Measurements from ENCODE around the gene LTC4S. TPM values are rescaled to one million over a fixed set of nuclear protein-coding genes. Genes with fewer than 3 reads are reported as not detected.
"Not testable (repeated sequence)": the region's sequence is repeated elsewhere in the genome, so short reads cannot be mapped to it uniquely, and the experiment has no call there.

Gene LTC4S, protein sequence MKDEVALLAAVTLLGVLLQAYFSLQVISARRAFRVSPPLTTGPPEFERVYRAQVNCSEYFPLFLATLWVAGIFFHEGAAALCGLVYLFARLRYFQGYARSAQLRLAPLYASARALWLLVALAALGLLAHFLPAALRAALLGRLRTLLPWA
- 1 to 10 TPM; 3.8 to 8.8 (median 6.7) TPM for total RNA-seq

- TF ChIP-seq CTCF (IDR thresholded peaks at IDR 0.05) = no peak
- no peak for TF ChIP-seq POLR2AphosphoS5 (IDR thresholded peaks at IDR 0.05)
- no peak for TF ChIP-seq POLR2A (IDR thresholded peaks at IDR 0.05)
- Histone ChIP-seq H3K9me3 (no peaks in the 10 kb centered on the region), H3K27ac (peak within 1 kb of the TSS; percentile 90 to 94), H3K4me3 (peak within 1 kb of the TSS; percentile 58 to 90 (median 71)), H3K4me1 (peaks cover 3 to 17% of the 10 kb centered on the region in 2 donors), H3K36me3 (no peaks in the 10 kb centered on the region), H3K27me3 (no peaks in the 10 kb centered on the region)
- intact Hi-C loops (cut with DNase I; ENCODE audit: low total_unique reads) = no loop called here
- DNase-seq (ENCODE audit: low spot score in 2 of 2) = peak; percentile 69 to 85
These were observed at the start of gene LTC4S for GRCh38 chr5:179793468-179794139. Gene LTC4S, plus strand, starts transcription at chr5:179793986. Its CDS starts 95 bp downstream, at chr5:179794081.

DNA sequence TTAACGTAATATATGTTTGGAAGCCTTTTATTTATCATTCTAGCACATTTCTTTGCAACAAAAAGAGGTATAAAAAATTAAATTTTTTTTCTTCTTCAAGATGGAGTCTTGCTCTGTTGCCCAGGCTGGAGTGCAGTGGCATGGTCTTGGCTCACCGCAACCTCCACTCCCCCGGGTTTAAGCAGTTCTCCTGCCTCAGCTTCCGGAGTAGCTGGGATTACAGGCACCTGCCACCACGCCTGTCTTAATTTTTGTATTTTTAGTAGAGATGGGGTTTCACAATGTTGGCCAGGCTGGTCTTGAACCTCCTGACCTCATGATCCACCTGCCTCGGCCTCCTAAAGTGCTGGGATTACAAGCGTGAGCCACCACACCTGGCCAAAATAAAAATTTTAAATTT, 49.7 kb upstream of the LTC4S start:
- DNase-seq (ENCODE audit: low spot score in 2 of 2); H3K4me1 ChIP-seq; intact Hi-C loops (cut with DNase I; ENCODE audit: low total_unique reads): not testable (repeated sequence)

GRCh38 chr5:179746872-179747271, 46.9 kb upstream of the LTC4S start:
- no peaks in the 10 kb centered on the region for H3K4me1 ChIP-seq
- no peak for DNase-seq (ENCODE audit: low spot score in 2 of 2)
- no peaks in the 10 kb centered on the region for H3K27me3 ChIP-seq
- H3K4me3 ChIP-seq = no peak overlapping the region
- H3K36me3 ChIP-seq = no peaks in the 10 kb centered on the region
- no peak overlapping the region for H3K27ac ChIP-seq
- no peaks in the 10 kb centered on the region for H3K9me3 ChIP-seq
- no peak for TF ChIP-seq POLR2AphosphoS5 (IDR thresholded peaks at IDR 0.05)
- intact Hi-C loops (cut with DNase I; ENCODE audit: low total_unique reads) = no loop called here

More for the DNA sequence above, 49.7 kb upstream of the LTC4S start:
- not testable (repeated sequence) for H3K27me3 ChIP-seq, H3K27ac ChIP-seq, H3K4me3 ChIP-seq, H3K9me3 ChIP-seq, H3K36me3 ChIP-seq

DNA sequence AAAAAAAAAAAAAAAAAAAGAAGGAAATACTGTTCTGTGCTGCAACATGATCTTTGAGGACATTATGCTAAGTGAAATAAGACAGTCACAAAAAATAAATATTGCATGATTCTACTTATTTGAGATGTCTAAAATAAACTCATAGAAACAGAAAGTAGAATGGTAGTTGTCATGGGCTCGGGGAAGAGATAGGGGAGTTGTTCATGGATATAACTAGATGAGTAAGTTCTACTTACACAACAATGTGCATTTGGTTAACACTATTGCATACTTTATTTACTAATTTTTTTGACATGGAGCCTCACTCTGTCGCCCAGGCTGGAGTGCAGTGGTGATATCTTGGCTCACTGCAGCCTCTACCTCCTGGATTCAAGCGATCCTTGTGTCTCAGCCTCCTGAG, 46.0 kb upstream of the LTC4S start:
- TF ChIP-seq CTCF (IDR thresholded peaks at IDR 0.05) = no peak
- no peak for TF ChIP-seq POLR2AphosphoS5 (IDR thresholded peaks at IDR 0.05)
- no peak for TF ChIP-seq POLR2A (IDR thresholded peaks at IDR 0.05)
- Histone ChIP-seq H3K27me3 (no peaks in the 10 kb centered on the region), H3K4me1 (no peaks in the 10 kb centered on the region), H3K9me3 (no peaks in the 10 kb centered on the region), H3K4me3 (no peak overlapping the region), H3K27ac (no peak overlapping the region), H3K36me3 (no peaks in the 10 kb centered on the region)
- intact Hi-C loops (cut with DNase I; ENCODE audit: low total_unique reads) = no loop called here
- DNase-seq (ENCODE audit: low spot score in 2 of 2) = no peak

- no peak for DNase-seq (ENCODE audit: low spot score in 2 of 2)
- intact Hi-C loops (cut with DNase I; ENCODE audit: low total_unique reads) = no loop called here
- no peaks in the 10 kb centered on the region for H3K9me3 ChIP-seq
These were observed 43.8 kb upstream of the LTC4S start for GRCh38 chr5:179749857-179750508.

More at GRCh38 chr5:179749857-179750508, 43.8 kb upstream of the LTC4S start:
- Histone ChIP-seq H3K27me3 (no peaks in the 10 kb centered on the region), H3K27ac (no peak overlapping the region), H3K4me3 (no peak overlapping the region), H3K36me3 (no peaks in the 10 kb centered on the region), H3K4me1 (no peaks in the 10 kb centered on the region)
- no peak for TF ChIP-seq CTCF (IDR thresholded peaks at IDR 0.05)
- TF ChIP-seq POLR2A (IDR thresholded peaks at IDR 0.05) = no peak
- TF ChIP-seq POLR2AphosphoS5 (IDR thresholded peaks at IDR 0.05) = no peak
